Measurements from ENCODE around the gene DLX3. TPM values are rescaled to one million over a fixed set of nuclear protein-coding genes. Genes with fewer than 3 reads are reported as not detected.

Gene DLX3
- total RNA-seq, 2 donors from 2014 or later = 0.58 to 1.4 TPM

DNA sequence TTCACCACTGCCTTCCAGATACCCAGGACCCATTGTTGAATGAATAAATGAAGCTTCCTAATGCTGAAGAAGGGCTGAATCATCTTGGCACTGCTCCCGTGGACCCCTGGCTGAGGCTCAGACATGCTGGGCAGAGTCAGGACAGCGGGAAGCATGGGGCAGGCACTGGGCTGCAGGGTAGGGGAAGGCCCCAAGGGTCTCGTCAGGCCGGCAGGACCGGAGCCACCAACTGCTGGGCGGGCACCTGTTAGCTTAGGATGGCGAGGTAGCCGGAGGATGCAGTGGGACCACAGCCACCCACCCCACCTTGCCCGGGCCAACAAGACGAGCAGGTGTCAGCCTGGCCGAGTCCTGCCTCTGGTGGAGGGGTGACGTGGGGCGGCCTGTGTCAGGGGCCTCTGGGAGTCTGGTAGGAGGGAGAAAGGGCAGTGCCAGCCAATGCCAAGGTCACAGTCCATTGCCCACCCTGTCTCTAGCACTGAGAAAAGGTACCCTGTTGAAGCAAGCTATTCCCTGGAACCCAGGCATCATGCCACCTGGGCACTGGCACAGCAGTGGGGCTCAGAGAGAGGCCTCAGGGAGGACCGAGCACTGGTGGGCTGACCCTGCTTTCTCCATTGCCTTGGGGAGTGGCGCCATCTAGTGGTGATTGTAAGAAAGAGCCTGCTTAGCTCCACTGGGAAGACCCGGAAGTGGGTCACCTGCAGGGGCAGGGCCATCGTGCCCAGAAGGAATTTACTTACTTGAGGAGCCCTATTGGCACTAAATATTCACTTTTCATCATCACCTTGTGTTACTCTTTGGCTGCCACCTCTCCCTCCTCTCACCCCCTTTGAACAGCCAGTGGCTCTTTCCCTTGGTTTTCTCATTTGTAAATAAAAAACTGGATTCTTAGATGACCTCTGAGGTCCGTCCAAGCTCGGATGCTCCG, 3.0 kb upstream of the DLX3 start:
- H3K27me3 Mint-ChIP-seq (ENCODE audit: insufficient read depth) = peaks cover 88% of the 10 kb centered on the region
- no peaks in the 10 kb centered on the region for H3K36me3 ChIP-seq (ENCODE audit: control insufficient read depth, insufficient read depth, low read length)
- TF ChIP-seq, protein P1, sequence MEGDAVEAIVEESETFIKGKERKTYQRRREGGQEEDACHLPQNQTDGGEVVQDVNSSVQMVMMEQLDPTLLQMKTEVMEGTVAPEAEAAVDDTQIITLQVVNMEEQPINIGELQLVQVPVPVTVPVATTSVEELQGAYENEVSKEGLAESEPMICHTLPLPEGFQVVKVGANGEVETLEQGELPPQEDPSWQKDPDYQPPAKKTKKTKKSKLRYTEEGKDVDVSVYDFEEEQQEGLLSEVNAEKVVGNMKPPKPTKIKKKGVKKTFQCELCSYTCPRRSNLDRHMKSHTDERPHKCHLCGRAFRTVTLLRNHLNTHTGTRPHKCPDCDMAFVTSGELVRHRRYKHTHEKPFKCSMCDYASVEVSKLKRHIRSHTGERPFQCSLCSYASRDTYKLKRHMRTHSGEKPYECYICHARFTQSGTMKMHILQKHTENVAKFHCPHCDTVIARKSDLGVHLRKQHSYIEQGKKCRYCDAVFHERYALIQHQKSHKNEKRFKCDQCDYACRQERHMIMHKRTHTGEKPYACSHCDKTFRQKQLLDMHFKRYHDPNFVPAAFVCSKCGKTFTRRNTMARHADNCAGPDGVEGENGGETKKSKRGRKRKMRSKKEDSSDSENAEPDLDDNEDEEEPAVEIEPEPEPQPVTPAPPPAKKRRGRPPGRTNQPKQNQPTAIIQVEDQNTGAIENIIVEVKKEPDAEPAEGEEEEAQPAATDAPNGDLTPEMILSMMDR (conservative IDR thresholded peaks at IDR 0.05) = peak; percentile 97
- H3K9me3 Mint-ChIP-seq = peaks cover 1% of the 10 kb centered on the region
- WGBS, 2 experiments (ENCODE audit: insufficient coverage in 1 of 2, insufficient read length in 1 of 2) = 63 to 67% methylated on average over 15 to 20 of the region's 20 CpGs
- H3K27me3 ChIP-seq (ENCODE audit: control insufficient read depth, insufficient read depth, low read length, poor library complexity, severe bottlenecking) = peaks cover 90% of the 10 kb centered on the region
- DNase-seq = peak; percentile 98
- H3K4me3 ChIP-seq (ENCODE audit: low read length) = no peak overlapping the region
- no peak overlapping the region for H3K27ac ChIP-seq (ENCODE audit: low read depth, low read length)
- H3K36me3 Mint-ChIP-seq (ENCODE audit: low read depth) = no peaks in the 10 kb centered on the region
- H3K4me3 Mint-ChIP-seq = no peak overlapping the region
- H3K9me3 ChIP-seq (ENCODE audit: control insufficient read depth, low read length) = peaks cover 6% of the 10 kb centered on the region
- no peaks in the 10 kb centered on the region for H3K4me1 ChIP-seq (ENCODE audit: control insufficient read depth, insufficient read depth, low read length)
- no peak overlapping the region for H3K27ac Mint-ChIP-seq
- no peak overlapping the region for H3K9ac ChIP-seq (ENCODE audit: extremely low read depth, low read length, poor library complexity, severe bottlenecking)
- peaks cover 9% of the 10 kb centered on the region for H3K4me1 Mint-ChIP-seq

DNA sequence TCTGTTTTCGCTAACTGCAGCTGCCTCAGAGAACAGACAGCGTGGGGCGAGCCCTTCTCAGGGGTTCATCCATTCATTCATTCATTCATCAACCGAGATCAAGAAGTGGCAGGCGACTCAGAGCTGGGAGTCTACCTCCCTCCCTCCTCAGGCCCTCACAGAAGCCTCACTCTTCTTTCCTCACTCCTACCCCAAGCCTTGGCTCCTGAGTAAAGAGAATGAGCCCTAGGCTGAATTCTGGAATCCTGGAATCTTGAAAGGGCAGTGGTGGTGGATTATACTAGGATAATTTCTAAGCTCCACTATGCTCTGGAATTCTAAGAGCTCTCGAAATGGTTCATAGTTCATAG, 2.3 kb upstream of the DLX3 start:
- H3K27ac Mint-ChIP-seq = no peak overlapping the region
- H3K4me1 ChIP-seq (ENCODE audit: control insufficient read depth, insufficient read depth, low read length) = no peaks in the 10 kb centered on the region
- WGBS, 2 experiments (ENCODE audit: insufficient coverage in 1 of 2, insufficient read length in 1 of 2) = 55 to 67% methylated on average over 1 to 6 of the region's 6 CpGs
- TF ChIP-seq, protein P1 (conservative IDR thresholded peaks at IDR 0.05) = no peak
- no peak for DNase-seq
- peaks cover 92% of the 10 kb centered on the region for H3K27me3 ChIP-seq (ENCODE audit: control insufficient read depth, insufficient read depth, low read length, poor library complexity, severe bottlenecking)
- H3K9ac ChIP-seq (ENCODE audit: extremely low read depth, low read length, poor library complexity, severe bottlenecking) = no peak overlapping the region
- H3K9me3 ChIP-seq (ENCODE audit: control insufficient read depth, low read length) = peaks cover 6% of the 10 kb centered on the region
- H3K27ac ChIP-seq (ENCODE audit: low read depth, low read length) = no peak overlapping the region
- H3K36me3 ChIP-seq (ENCODE audit: control insufficient read depth, insufficient read depth, low read length) = no peaks in the 10 kb centered on the region
- peaks cover 1% of the 10 kb centered on the region for H3K9me3 Mint-ChIP-seq
- H3K4me3 Mint-ChIP-seq = no peak overlapping the region
- H3K27me3 Mint-ChIP-seq (ENCODE audit: insufficient read depth) = peaks cover 90% of the 10 kb centered on the region
- H3K36me3 Mint-ChIP-seq (ENCODE audit: low read depth) = no peaks in the 10 kb centered on the region
- no peak overlapping the region for H3K4me3 ChIP-seq (ENCODE audit: low read length)
- H3K4me1 Mint-ChIP-seq = peaks cover 12% of the 10 kb centered on the region

DNA sequence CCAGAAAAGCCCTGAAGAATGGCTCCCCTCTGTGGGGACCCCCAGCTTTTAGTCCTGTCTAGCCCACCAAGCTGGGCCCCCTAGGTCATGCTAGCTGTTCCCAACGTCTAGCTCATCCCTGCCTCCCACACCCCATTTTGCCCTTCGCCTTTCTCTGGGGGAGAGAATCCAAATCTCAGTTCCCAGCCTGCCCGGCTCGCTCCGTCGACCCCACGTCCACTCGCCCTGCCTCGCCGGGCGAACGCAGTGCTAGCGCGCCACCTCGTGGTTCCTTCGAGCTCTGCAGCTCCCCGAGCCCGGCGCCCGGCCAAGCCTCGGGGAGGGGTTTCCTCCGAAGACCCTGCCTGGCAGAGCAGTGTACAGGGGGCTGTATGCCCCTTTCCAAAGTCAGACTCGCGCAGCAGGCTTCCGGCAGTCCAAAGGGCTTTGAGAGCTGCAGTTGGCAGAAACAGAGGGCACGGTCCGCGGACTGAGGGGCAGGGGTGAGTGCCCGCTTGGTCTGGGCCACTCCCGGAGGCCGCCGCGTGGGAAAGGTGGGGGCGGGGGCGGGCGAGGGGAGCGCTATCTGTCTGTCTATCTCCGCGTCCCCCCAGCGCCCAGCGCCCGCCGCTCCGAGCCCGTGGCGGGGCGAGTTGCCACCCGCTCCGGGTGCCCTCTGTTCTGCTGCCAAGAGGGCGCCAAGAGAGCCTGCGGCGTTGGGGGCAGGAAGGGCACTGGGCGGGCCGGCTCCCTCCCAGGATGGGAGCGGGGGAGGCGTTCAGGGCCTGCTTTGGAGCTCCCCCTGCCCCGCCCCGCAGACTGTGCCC, 1.7 kb upstream of the DLX3 start:
- H3K9me3 ChIP-seq (ENCODE audit: control insufficient read depth, low read length) = peaks cover 6% of the 10 kb centered on the region
- no peak overlapping the region for H3K27ac Mint-ChIP-seq
- peak overlapping the region; percentile 70 for H3K4me3 ChIP-seq (ENCODE audit: low read length)
- peak overlapping the region; percentile 48 for H3K4me3 Mint-ChIP-seq
- H3K9me3 Mint-ChIP-seq = peaks cover 1% of the 10 kb centered on the region
- no peak overlapping the region for H3K9ac ChIP-seq (ENCODE audit: extremely low read depth, low read length, poor library complexity, severe bottlenecking)
- no peaks in the 10 kb centered on the region for H3K4me1 ChIP-seq (ENCODE audit: control insufficient read depth, insufficient read depth, low read length)
- 6 to 7% methylated on average over 16 to 58 of the region's 58 CpGs for WGBS, 2 experiments (ENCODE audit: insufficient coverage in 1 of 2, insufficient read length in 1 of 2)
- DNase-seq = peak; percentile 95
- peaks cover 12% of the 10 kb centered on the region for H3K4me1 Mint-ChIP-seq
- H3K27me3 Mint-ChIP-seq (ENCODE audit: insufficient read depth) = peaks cover 90% of the 10 kb centered on the region
- no peaks in the 10 kb centered on the region for H3K36me3 Mint-ChIP-seq (ENCODE audit: low read depth)
- H3K36me3 ChIP-seq (ENCODE audit: control insufficient read depth, insufficient read depth, low read length) = no peaks in the 10 kb centered on the region
- no peak overlapping the region for H3K27ac ChIP-seq (ENCODE audit: low read depth, low read length)
- TF ChIP-seq, protein P1 (conservative IDR thresholded peaks at IDR 0.05) = peak; percentile 98
- peaks cover 92% of the 10 kb centered on the region for H3K27me3 ChIP-seq (ENCODE audit: control insufficient read depth, insufficient read depth, low read length, poor library complexity, severe bottlenecking)
